ENCODE results near the gene SASH1.
"Not testable (repeated sequence)": the region's sequence is repeated elsewhere in the genome, so short reads cannot be mapped to it uniquely, and the experiment has no call there.

Gene SASH1

GRCh38 chr6:148365041-148365440 is 22.4 kb downstream of the SASH1 start:
- DNase-seq (ENCODE audit: low read depth in 2 of 2): no peak

- DNase-seq (ENCODE audit: low read depth in 2 of 2): no peak
These were observed 24.9 kb downstream of the SASH1 start for GRCh38 chr6:148367411-148368024.

- DNase-seq (ENCODE audit: low read depth in 2 of 2): no peak
These were observed 27.5 kb downstream of the SASH1 start for GRCh38 chr6:148370176-148370575.

GRCh38 chr6:148374040-148374774 is 31.6 kb downstream of the SASH1 start:
- no peak for DNase-seq (ENCODE audit: low read depth in 2 of 2)

GRCh38 chr6:148375401-148375800 is 32.8 kb downstream of the SASH1 start:
- no peak for DNase-seq (ENCODE audit: low read depth in 2 of 2)

GRCh38 chr6:148379481-148379880 is 36.8 kb downstream of the SASH1 start:
- no peak for DNase-seq (ENCODE audit: low read depth in 2 of 2)

- no peak for DNase-seq (ENCODE audit: low read depth in 2 of 2)
These were observed 37.5 kb downstream of the SASH1 start for GRCh38 chr6:148379966-148380713.

- DNase-seq (ENCODE audit: low read depth in 2 of 2): not testable (repeated sequence)
These were observed 39.4 kb downstream of the SASH1 start for GRCh38 chr6:148382051-148382450.

- DNase-seq (ENCODE audit: low read depth in 2 of 2): no peak
These were observed 40.2 kb downstream of the SASH1 start for GRCh38 chr6:148382861-148383260.

GRCh38 chr6:148383658-148384368 is 41.2 kb downstream of the SASH1 start:
- no peak for DNase-seq (ENCODE audit: low read depth in 2 of 2)

GRCh38 chr6:148385379-148385778 is 42.7 kb downstream of the SASH1 start:
- no peak for DNase-seq (ENCODE audit: low read depth in 2 of 2)

- no peak for DNase-seq (ENCODE audit: low read depth in 2 of 2)
These were observed 45.9 kb downstream of the SASH1 start for GRCh38 chr6:148388521-148388920.

- DNase-seq (ENCODE audit: low read depth in 2 of 2): no peak
These were observed 46.4 kb downstream of the SASH1 start for GRCh38 chr6:148389086-148389485.

GRCh38 chr6:148389917-148390316 is 47.3 kb downstream of the SASH1 start:
- DNase-seq (ENCODE audit: low read depth in 2 of 2): no peak

- DNase-seq (ENCODE audit: low read depth in 2 of 2): not testable (repeated sequence)
These were observed 49.5 kb downstream of the SASH1 start for GRCh38 chr6:148392127-148392526.

- no peak for DNase-seq (ENCODE audit: low read depth in 2 of 2)
These were observed 50.0 kb downstream of the SASH1 start for GRCh38 chr6:148392671-148393070.

GRCh38 chr6:148395583-148396101 is 53.0 kb downstream of the SASH1 start:
- DNase-seq (ENCODE audit: low read depth in 2 of 2): no peak

- DNase-seq (ENCODE audit: low read depth in 2 of 2): no peak
These were observed 53.8 kb downstream of the SASH1 start for GRCh38 chr6:148396411-148396810.

- DNase-seq (ENCODE audit: low read depth in 2 of 2): no peak
These were observed 54.3 kb downstream of the SASH1 start for GRCh38 chr6:148396926-148397325.

- no peak for DNase-seq (ENCODE audit: low read depth in 2 of 2)
These were observed 55.6 kb downstream of the SASH1 start for GRCh38 chr6:148398244-148398643.

- DNase-seq (ENCODE audit: low read depth in 2 of 2): no peak
These were observed 56.0 kb downstream of the SASH1 start for GRCh38 chr6:148398678-148399077.

GRCh38 chr6:148401571-148401970 is 58.9 kb downstream of the SASH1 start:
- no peak for DNase-seq (ENCODE audit: low read depth in 2 of 2)

Measured in stimulated activated CD8-positive, alpha-beta memory T cell treated with anti-CD3 and anti-CD28 coated beads, Interleukin-2, amount 100 ng/mL, for 48 hours (primary cell).